IPS DF 6.9 (cell line): Measurements from ENCODE around the gene DNAH10.

Experiments
- DNase-seq: peaks from one replicate; pipeline ENCODE4 v3.0.0-alpha.2; 2013; ENCODE audit warnings: low read depth, low spot score
- H3K27ac ChIP-seq: one replicate; pipeline ENCODE4 v1.5.1; 2013; ENCODE audit warnings: low read length, control low read depth
- H3K27me3 ChIP-seq: 2 replicates; pipeline ENCODE4 v1.6.1; 2013; ENCODE audit warnings: mild to moderate bottlenecking, low read length; ENCODE audit not compliant: control insufficient read depth, insufficient read depth
- H3K36me3 ChIP-seq: 2 replicates; pipeline ENCODE4 v1.6.1; 2013; ENCODE audit warnings: low read length; ENCODE audit not compliant: control insufficient read depth, insufficient read depth
- H3K4me1 ChIP-seq: 2 replicates; pipeline ENCODE4 v1.6.1; 2013; ENCODE audit warnings: low read length; ENCODE audit not compliant: control insufficient read depth, insufficient read depth
- H3K4me3 ChIP-seq: 2 replicates; pipeline ENCODE4 v1.5.1; 2013; ENCODE audit warnings: mild to moderate bottlenecking, low read length
- H3K9me3 ChIP-seq: 2 replicates; pipeline ENCODE4 v1.6.1; 2013; ENCODE audit warnings: low read length, inconsistent platforms; ENCODE audit not compliant: control insufficient read depth, insufficient read depth
- WGBS: extraction: QIAGEN DNeasy Blood & Tissue Kit; methylation state at CpG from one replicate; pipeline ENCODE4 v1.1.7; 2013; ENCODE audit warnings: mixed read lengths, missing lambda C conversion rate; ENCODE audit not compliant: insufficient read length, insufficient coverage; 5-methylcytosine and 5-hydroxymethylcytosine counted together

The DNAH10 gene

GRCh38 chr12:123929946-123930583 lies 168.0 kb downstream of the DNAH10 start:
- no peaks in the 10 kb centered on the region for H3K4me1 ChIP-seq
- no CpG with 5 or more reads among the region's 9 CpGs for WGBS
- H3K27ac ChIP-seq: no peak overlapping the region
- DNase-seq: no peak
- H3K27me3 ChIP-seq: no peaks in the 10 kb centered on the region
- H3K36me3 ChIP-seq: no peaks in the 10 kb centered on the region
- H3K9me3 ChIP-seq: no peaks in the 10 kb centered on the region
- no peak overlapping the region for H3K4me3 ChIP-seq

GRCh38 chr12:123931686-123932321 lies 169.7 kb downstream of the DNAH10 start:
- H3K27ac ChIP-seq: no peak overlapping the region
- H3K4me1 ChIP-seq: no peaks in the 10 kb centered on the region
- no peaks in the 10 kb centered on the region for H3K36me3 ChIP-seq
- no peak overlapping the region for H3K4me3 ChIP-seq
- WGBS: no CpG with 5 or more reads among the region's 14 CpGs
- no peaks in the 10 kb centered on the region for H3K27me3 ChIP-seq
- no peaks in the 10 kb centered on the region for H3K9me3 ChIP-seq
- DNase-seq: no peak

GRCh38 chr12:123933214-123933613 lies 171.1 kb downstream of the DNAH10 start:
- no peak overlapping the region for H3K4me3 ChIP-seq
- H3K4me1 ChIP-seq: no peaks in the 10 kb centered on the region
- no peak for DNase-seq
- H3K9me3 ChIP-seq: no peaks in the 10 kb centered on the region
- no peaks in the 10 kb centered on the region for H3K36me3 ChIP-seq
- H3K27ac ChIP-seq: no peak overlapping the region
- no CpG with 5 or more reads among the region's 14 CpGs for WGBS
- H3K27me3 ChIP-seq: no peaks in the 10 kb centered on the region

GRCh38 chr12:123934016-123934620 lies 172.0 kb downstream of the DNAH10 start:
- WGBS: no CpG with 5 or more reads among the region's 11 CpGs
- Histone ChIP-seq H3K9me3 (no peaks in the 10 kb centered on the region), H3K36me3 (no peaks in the 10 kb centered on the region), H3K4me1 (no peaks in the 10 kb centered on the region; the same call in 1 of the 2 replicates), H3K27ac (no peak overlapping the region), H3K27me3 (no peaks in the 10 kb centered on the region), H3K4me3 (no peak overlapping the region)
- DNase-seq: no peak

- no peak for DNase-seq
- no CpG with 5 or more reads among the region's 9 CpGs for WGBS
- H3K36me3 ChIP-seq: no peaks in the 10 kb centered on the region
- H3K27me3 ChIP-seq: no peaks in the 10 kb centered on the region
- H3K27ac ChIP-seq: no peak overlapping the region
- H3K4me1 ChIP-seq: no peaks in the 10 kb centered on the region; the same call in 1 of the 2 replicates
- no peak overlapping the region for H3K4me3 ChIP-seq
- no peaks in the 10 kb centered on the region for H3K9me3 ChIP-seq
Measured at GRCh38 chr12:123934829-123935228, 172.7 kb downstream of the DNAH10 start.

GRCh38 chr12:123935956-123936355 lies 173.9 kb downstream of the DNAH10 start:
- DNase-seq: no peak

GRCh38 chr12:123936471-123936870 lies 174.4 kb downstream of the DNAH10 start:
- DNase-seq: no peak
- no peaks in the 10 kb centered on the region; the same call in 1 of the 2 replicates for H3K4me1 ChIP-seq
- H3K27ac ChIP-seq: no peak overlapping the region
- no CpG with 5 or more reads among the region's 18 CpGs for WGBS
- H3K36me3 ChIP-seq: no peaks in the 10 kb centered on the region
- no peaks in the 10 kb centered on the region for H3K27me3 ChIP-seq
- H3K9me3 ChIP-seq: no peaks in the 10 kb centered on the region
- no peak overlapping the region for H3K4me3 ChIP-seq

More at GRCh38 chr12:123935956-123936355, 173.9 kb downstream of the DNAH10 start:
- no peaks in the 10 kb centered on the region; the same call in 1 of the 2 replicates for H3K4me1 ChIP-seq
- no peak overlapping the region for H3K4me3 ChIP-seq
- H3K9me3 ChIP-seq: no peaks in the 10 kb centered on the region
- no CpG with 5 or more reads among the region's 7 CpGs for WGBS
- no peak overlapping the region for H3K27ac ChIP-seq
- no peaks in the 10 kb centered on the region for H3K27me3 ChIP-seq
- no peaks in the 10 kb centered on the region for H3K36me3 ChIP-seq

GRCh38 chr12:123936956-123937706 lies 175.0 kb downstream of the DNAH10 start:
- Histone ChIP-seq H3K36me3 (no peaks in the 10 kb centered on the region), H3K27me3 (no peaks in the 10 kb centered on the region), H3K27ac (no peak overlapping the region), H3K4me1 (no peaks in the 10 kb centered on the region; the same call in 1 of the 2 replicates), H3K9me3 (no peaks in the 10 kb centered on the region), H3K4me3 (no peak overlapping the region)
- WGBS: no CpG with 5 or more reads among the region's 46 CpGs
- no peak for DNase-seq

GRCh38 chr12:123937707-123938591 lies 175.8 kb downstream of the DNAH10 start:
- Histone ChIP-seq H3K4me3 (no peak overlapping the region), H3K36me3 (no peaks in the 10 kb centered on the region), H3K27me3 (no peaks in the 10 kb centered on the region), H3K27ac (no peak overlapping the region), H3K9me3 (no peaks in the 10 kb centered on the region), H3K4me1 (no peaks in the 10 kb centered on the region; the same call in 1 of the 2 replicates)
- no CpG with 5 or more reads among the region's 16 CpGs for WGBS
- no peak for DNase-seq
